ENCODE measurements around the gene EFHD1.
"Not testable (repeated sequence)": the region's sequence is repeated elsewhere in the genome, so short reads cannot be mapped to it uniquely, and the experiment has no call there.

The EFHD1 gene

DNA sequence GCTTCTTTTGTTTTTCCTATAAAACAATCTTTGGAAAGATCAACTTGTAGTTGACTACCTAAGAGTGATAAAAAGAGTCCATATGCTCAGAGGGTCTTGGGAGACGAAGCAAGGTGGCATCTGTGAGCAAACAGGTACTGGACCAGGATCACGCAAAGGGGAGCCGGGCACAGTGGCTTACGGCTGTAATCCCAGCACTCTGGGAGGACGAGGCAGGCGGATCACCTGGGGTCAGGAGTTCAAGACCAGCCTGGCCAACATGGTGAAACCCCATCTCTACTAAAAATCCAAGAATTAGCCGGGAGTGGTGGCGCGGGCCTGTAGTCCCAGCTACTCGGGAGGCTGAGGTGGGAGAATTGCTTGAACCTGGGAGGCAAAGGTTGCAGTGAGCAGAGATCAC, 2.0 kb downstream of the EFHD1 start:
- not testable (repeated sequence) for H3K27ac ChIP-seq (replicated peaks); DNase-seq (ENCODE audit: low read depth in 1 of 2, low spot score in 1 of 2); H3K4me3 ChIP-seq (replicated peaks; ENCODE audit: insufficient read depth, low read length)
- H3K27me3 ChIP-seq (ENCODE audit: insufficient read depth, poor library complexity, severe bottlenecking) = peaks cover 48% of the 10 kb centered on the region

DNA sequence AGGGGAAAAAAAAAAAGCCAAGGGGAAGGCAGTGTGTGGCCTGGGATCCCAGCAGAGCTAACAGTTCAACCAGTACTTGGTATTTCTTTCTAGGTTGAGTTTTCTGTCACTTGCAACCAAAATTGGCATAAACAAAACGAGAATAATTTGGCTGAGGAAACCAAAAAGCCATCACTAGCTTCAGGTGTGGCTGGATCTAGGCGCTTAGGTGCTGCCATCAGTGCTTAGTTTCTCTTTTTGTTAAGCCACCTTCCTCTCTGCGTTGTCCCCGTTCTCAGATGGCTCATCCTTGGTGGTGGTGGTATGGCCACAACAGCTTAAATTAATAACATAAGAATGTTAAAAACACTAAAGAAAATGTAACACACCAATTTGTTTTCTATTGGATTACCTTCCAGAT, 2.4 kb downstream of the EFHD1 start:
- H3K27me3 ChIP-seq (ENCODE audit: insufficient read depth, poor library complexity, severe bottlenecking) = peaks cover 46% of the 10 kb centered on the region
- no peak overlapping the region for H3K4me3 ChIP-seq (replicated peaks; ENCODE audit: insufficient read depth, low read length)
- TF ChIP-seq, protein P1, sequence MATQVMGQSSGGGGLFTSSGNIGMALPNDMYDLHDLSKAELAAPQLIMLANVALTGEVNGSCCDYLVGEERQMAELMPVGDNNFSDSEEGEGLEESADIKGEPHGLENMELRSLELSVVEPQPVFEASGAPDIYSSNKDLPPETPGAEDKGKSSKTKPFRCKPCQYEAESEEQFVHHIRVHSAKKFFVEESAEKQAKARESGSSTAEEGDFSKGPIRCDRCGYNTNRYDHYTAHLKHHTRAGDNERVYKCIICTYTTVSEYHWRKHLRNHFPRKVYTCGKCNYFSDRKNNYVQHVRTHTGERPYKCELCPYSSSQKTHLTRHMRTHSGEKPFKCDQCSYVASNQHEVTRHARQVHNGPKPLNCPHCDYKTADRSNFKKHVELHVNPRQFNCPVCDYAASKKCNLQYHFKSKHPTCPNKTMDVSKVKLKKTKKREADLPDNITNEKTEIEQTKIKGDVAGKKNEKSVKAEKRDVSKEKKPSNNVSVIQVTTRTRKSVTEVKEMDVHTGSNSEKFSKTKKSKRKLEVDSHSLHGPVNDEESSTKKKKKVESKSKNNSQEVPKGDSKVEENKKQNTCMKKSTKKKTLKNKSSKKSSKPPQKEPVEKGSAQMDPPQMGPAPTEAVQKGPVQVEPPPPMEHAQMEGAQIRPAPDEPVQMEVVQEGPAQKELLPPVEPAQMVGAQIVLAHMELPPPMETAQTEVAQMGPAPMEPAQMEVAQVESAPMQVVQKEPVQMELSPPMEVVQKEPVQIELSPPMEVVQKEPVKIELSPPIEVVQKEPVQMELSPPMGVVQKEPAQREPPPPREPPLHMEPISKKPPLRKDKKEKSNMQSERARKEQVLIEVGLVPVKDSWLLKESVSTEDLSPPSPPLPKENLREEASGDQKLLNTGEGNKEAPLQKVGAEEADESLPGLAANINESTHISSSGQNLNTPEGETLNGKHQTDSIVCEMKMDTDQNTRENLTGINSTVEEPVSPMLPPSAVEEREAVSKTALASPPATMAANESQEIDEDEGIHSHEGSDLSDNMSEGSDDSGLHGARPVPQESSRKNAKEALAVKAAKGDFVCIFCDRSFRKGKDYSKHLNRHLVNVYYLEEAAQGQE (IDR thresholded peaks at IDR 0.05; ENCODE audit: insufficient replicate concordance, low read depth) = no peak
- TF ChIP-seq GABPA (IDR thresholded peaks at IDR 0.05; ENCODE audit: low read depth) (no peak), POLR2AphosphoS5 (IDR thresholded peaks at IDR 0.05; ENCODE audit: low read depth) (no peak), SPI1 (IDR thresholded peaks at IDR 0.05; ENCODE audit: borderline replicate concordance, low read depth) (no peak)
- TF ChIP-seq, protein P2, sequence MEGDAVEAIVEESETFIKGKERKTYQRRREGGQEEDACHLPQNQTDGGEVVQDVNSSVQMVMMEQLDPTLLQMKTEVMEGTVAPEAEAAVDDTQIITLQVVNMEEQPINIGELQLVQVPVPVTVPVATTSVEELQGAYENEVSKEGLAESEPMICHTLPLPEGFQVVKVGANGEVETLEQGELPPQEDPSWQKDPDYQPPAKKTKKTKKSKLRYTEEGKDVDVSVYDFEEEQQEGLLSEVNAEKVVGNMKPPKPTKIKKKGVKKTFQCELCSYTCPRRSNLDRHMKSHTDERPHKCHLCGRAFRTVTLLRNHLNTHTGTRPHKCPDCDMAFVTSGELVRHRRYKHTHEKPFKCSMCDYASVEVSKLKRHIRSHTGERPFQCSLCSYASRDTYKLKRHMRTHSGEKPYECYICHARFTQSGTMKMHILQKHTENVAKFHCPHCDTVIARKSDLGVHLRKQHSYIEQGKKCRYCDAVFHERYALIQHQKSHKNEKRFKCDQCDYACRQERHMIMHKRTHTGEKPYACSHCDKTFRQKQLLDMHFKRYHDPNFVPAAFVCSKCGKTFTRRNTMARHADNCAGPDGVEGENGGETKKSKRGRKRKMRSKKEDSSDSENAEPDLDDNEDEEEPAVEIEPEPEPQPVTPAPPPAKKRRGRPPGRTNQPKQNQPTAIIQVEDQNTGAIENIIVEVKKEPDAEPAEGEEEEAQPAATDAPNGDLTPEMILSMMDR (IDR thresholded peaks at IDR 0.05; ENCODE audit: insufficient read depth, low read length) = no peak
- DNase-seq (ENCODE audit: low read depth in 1 of 2, low spot score in 1 of 2) = no peak
- H3K27ac ChIP-seq (replicated peaks) = no peak overlapping the region

DNA sequence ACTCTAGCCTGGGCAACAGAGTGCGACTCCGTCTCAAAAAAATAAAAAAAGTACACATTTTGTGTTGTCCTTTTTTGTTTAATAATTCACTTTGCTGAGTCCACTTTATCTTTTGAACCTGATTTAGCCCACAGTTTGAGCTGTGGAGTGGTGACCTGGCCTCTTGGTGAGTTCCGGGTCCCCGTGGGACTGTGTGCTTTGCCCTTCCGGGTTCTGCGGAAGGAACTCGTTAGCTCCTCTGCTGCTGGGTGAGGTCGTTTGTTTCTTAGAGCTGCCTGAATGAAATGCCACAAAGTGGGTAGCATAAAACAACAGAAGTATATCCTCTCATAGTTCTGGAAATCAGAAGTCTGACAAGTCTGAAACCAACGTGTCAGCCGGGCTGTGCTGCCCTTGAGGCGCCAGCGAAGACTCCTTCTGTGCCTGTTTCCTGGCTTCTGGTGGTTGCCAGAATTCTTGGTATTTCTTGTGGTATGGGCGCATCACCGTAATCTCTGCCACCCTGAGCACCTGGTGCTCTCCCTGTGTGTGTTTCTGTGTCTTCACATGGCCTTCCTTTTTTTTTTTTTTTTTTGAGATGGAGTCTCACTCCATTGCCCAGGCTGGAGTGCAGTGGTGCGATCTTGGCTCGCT, 3.5 kb downstream of the EFHD1 start:
- DNase-seq (ENCODE audit: low read depth in 1 of 2, low spot score in 1 of 2) = no peak
- TF ChIP-seq, protein P2 (IDR thresholded peaks at IDR 0.05; ENCODE audit: insufficient read depth, low read length) = no peak
- TF ChIP-seq POLR2AphosphoS5 (IDR thresholded peaks at IDR 0.05; ENCODE audit: low read depth) (no peak), SPI1 (IDR thresholded peaks at IDR 0.05; ENCODE audit: borderline replicate concordance, low read depth) (no peak), GABPA (IDR thresholded peaks at IDR 0.05; ENCODE audit: low read depth) (no peak)
- TF ChIP-seq, protein P1 (IDR thresholded peaks at IDR 0.05; ENCODE audit: insufficient replicate concordance, low read depth) = no peak
- H3K4me3 ChIP-seq (replicated peaks; ENCODE audit: insufficient read depth, low read length) = no peak overlapping the region
- no peak overlapping the region for H3K27ac ChIP-seq (replicated peaks)
- peaks cover 38% of the 10 kb centered on the region for H3K27me3 ChIP-seq (ENCODE audit: insufficient read depth, poor library complexity, severe bottlenecking)

DNA sequence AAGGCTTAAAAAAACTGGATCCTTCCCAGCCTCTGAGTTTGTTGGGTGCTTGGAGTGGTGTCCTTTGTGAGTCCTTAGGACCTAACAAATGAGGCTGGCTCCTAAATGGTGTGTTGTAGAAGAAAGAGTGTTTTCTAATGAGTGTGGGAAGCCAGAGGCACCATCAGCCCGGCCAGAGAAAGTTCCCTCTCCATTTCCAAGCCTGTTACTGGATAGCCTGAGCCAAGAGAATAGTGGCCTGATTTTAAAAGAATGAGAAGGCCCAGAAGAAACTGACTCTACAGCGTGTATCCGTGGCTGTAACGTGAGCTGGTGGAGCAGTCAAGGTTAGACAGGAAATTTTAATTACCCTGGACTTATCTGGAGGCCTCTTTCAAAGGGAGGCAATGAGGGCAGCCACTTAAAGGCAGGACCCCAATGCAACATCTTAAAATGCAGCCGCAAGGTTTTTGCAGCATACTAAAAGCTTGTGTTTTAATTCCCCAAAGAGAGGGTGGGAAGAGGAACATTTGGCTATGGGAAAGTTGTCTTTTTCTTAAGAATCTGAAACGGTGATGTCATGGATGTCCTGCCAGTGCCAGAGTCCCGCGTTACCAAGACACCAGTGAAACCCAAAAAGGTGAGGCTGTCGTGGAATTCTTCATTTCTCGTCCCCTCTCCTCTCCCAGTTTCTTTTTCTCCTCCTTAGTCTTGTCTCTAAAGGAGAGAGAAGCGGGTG, 4.6 kb downstream of the EFHD1 start:
- DNase-seq (ENCODE audit: low read depth in 1 of 2, low spot score in 1 of 2) = no peak
- TF ChIP-seq, protein P2 (IDR thresholded peaks at IDR 0.05; ENCODE audit: insufficient read depth, low read length) = no peak
- TF ChIP-seq GABPA (IDR thresholded peaks at IDR 0.05; ENCODE audit: low read depth) = no peak
- Histone ChIP-seq H3K27me3 (ENCODE audit: insufficient read depth, poor library complexity, severe bottlenecking) (peaks cover 27% of the 10 kb centered on the region), H3K27ac (replicated peaks) (no peak overlapping the region), H3K4me3 (replicated peaks; ENCODE audit: insufficient read depth, low read length) (no peak overlapping the region)
